Measurements from ENCODE around the gene ZNF425. TPM values are rescaled to one million over a fixed set of nuclear protein-coding genes. Genes with fewer than 3 reads are reported as not detected.

Gene ZNF425
- total RNA-seq, 1 donor from 2014 or later: not detected

- no peak overlapping the region for H3K27ac ChIP-seq
- H3K27me3 ChIP-seq: no peaks in the 10 kb centered on the region
- no peak for TF ChIP-seq CTCF (IDR thresholded peaks at IDR 0.05)
- intact Hi-C loops (cut with DNase I): no loop called here
- no peaks in the 10 kb centered on the region for H3K4me1 ChIP-seq
- no peaks in the 10 kb centered on the region for H3K36me3 ChIP-seq
- no peaks in the 10 kb centered on the region for H3K9me3 ChIP-seq
- no peak for DNase-seq (ENCODE audit: low spot score in 2 of 2)
- H3K4me3 ChIP-seq: no peak overlapping the region
Observed at GRCh38 chr7:149053885-149054284, 72.2 kb downstream of the ZNF425 start.

GRCh38 chr7:149053384-149053783 lies 72.7 kb downstream of the ZNF425 start:
- Histone ChIP-seq H3K27ac (no peak overlapping the region), H3K4me3 (no peak overlapping the region), H3K27me3 (no peaks in the 10 kb centered on the region), H3K36me3 (no peaks in the 10 kb centered on the region), H3K9me3 (no peaks in the 10 kb centered on the region), H3K4me1 (no peaks in the 10 kb centered on the region)
- intact Hi-C loops (cut with DNase I): no loop called here
- TF ChIP-seq CTCF (IDR thresholded peaks at IDR 0.05): no peak
- no peak for DNase-seq (ENCODE audit: low spot score in 2 of 2)

Other genes with a start within 250 kb of the ZNF425 start
- not detected for gene EZH2, start 242.0 kb downstream of the ZNF425 start, total RNA-seq
- gene PDIA4, start 97.8 kb downstream of the ZNF425 start, total RNA-seq: 129 TPM
- gene ZNF786, start 35.6 kb downstream of the ZNF425 start, total RNA-seq: 8.4 TPM
- gene ZNF398, start 21.1 kb upstream of the ZNF425 start, total RNA-seq: 19.6 TPM
- gene ZNF282, start 69.2 kb upstream of the ZNF425 start, total RNA-seq: 17.9 TPM
- gene ZNF212, start 113.3 kb upstream of the ZNF425 start, total RNA-seq: 5.2 TPM
- gene ZNF783, start 135.9 kb upstream of the ZNF425 start, total RNA-seq: 25.7 TPM

Measured in ascending aorta (tissue), 2 donors.